D721Med (cell line): Measurements from ENCODE around the gene TNIK.
"Not testable (repeated sequence)": the region's sequence is repeated elsewhere in the genome, so short reads cannot be mapped to it uniquely, and the experiment has no call there.

Source experiments
- DNase-seq: peaks from one replicate; pipeline ENCODE4 v3.0.0; 2011; ENCODE audit warnings: low spot score; ENCODE audit not compliant: insufficient read length
- FAIRE-seq: peaks from 2 replicates; lab custom pipeline; 2011; peaks lifted over from hg19 to GRCh38; lab: Jason Lieb, UNC
- CTCF ChIP-seq: IDR thresholded peaks from 2 replicates; pipeline ENCODE4 v1.5.1; 2012; ENCODE audit warnings: mild to moderate bottlenecking, control low read depth; ENCODE audit not compliant: insufficient read depth; ENCODE audit errors: missing control alignments

TNIK gene

GRCh38 chr3:171430530-171430929 is 29.7 kb downstream of the TNIK start:
- no peak for TF ChIP-seq CTCF
- DNase-seq (no peak), FAIRE-seq (no peak)

- DNase-seq, result no peak
- TF ChIP-seq CTCF, result no peak
- no peak for FAIRE-seq
Measured at GRCh38 chr3:171429635-171430034, 30.6 kb downstream of the TNIK start.

- no peak for FAIRE-seq
Measured at GRCh38 chr3:171428892-171429291, 31.3 kb downstream of the TNIK start.

GRCh38 chr3:171428321-171428787 is 31.9 kb downstream of the TNIK start:
- TF ChIP-seq CTCF, result no peak
- DNase-seq (no peak), FAIRE-seq (no peak)

More at GRCh38 chr3:171428892-171429291, 31.3 kb downstream of the TNIK start:
- no peak for DNase-seq
- no peak for TF ChIP-seq CTCF

- no peak for TF ChIP-seq CTCF
- DNase-seq (no peak), FAIRE-seq (no peak)
Measured at GRCh38 chr3:171427771-171428320, 32.4 kb downstream of the TNIK start.

- FAIRE-seq, DNase-seq: not testable (repeated sequence)
Measured at GRCh38 chr3:171424063-171424462, 36.1 kb downstream of the TNIK start.

GRCh38 chr3:171422855-171423254 is 37.4 kb downstream of the TNIK start:
- not testable (repeated sequence) for FAIRE-seq, DNase-seq

GRCh38 chr3:171420667-171421066 is 39.5 kb downstream of the TNIK start:
- no peak for FAIRE-seq
- DNase-seq, result no peak

More at GRCh38 chr3:171420667-171421066, 39.5 kb downstream of the TNIK start:
- TF ChIP-seq CTCF, result no peak
